Breast epithelium (tissue), 3 donors: ENCODE results near the gene CENPS.

ENCODE experiments used
- CTCF ChIP-seq, 3 donors: fragments of 450-650 bp; IDR thresholded peaks; one replicate each; pipeline ENCODE4 v1.5.1; 2016 to 2017; ENCODE audit warnings: antibody characterized with exemption in 3 of 3, mild to moderate bottlenecking in 3 of 3, moderate library complexity in 3 of 3
- POLR2A ChIP-seq: fragments of 450-650 bp; IDR thresholded peaks from one replicate; pipeline ENCODE4 v1.6.1; 2016; ENCODE audit warnings: antibody characterized with exemption, mild to moderate bottlenecking, moderate library complexity
- POLR2AphosphoS5 ChIP-seq, 3 donors: sonication (generic); formaldehyde crosslinking; IDR thresholded peaks; one replicate each; pipeline ENCODE4 v1.6.1; 2017; ENCODE audit warnings: antibody characterized with exemption in 3 of 3

- TF ChIP-seq CTCF (IDR thresholded peaks at IDR 0.05) (no peak), POLR2A (no peak), POLR2AphosphoS5 (IDR thresholded peaks at IDR 0.05) (no peak)
Measured at GRCh38 chr1:10399444-10399941, 30.7 kb upstream of the CENPS start.
